Endothelial cell (in vitro differentiated cells): ENCODE results near the gene TRIM47. TPM values are rescaled to one million over a fixed set of nuclear protein-coding genes. Genes with fewer than 3 reads are reported as not detected.

ENCODE experiments used
- DNase-seq: peaks from one replicate; pipeline ENCODE4 v3.0.0; 2021; ENCODE audit warnings: low spot score
- H3K27ac Mint-ChIP-seq: one replicate; pipeline ENCODE4 v1.8.0; 2021; ENCODE audit warnings: mixed read lengths, inconsistent platforms; ENCODE audit not compliant: unreplicated experiment
- H3K27me3 Mint-ChIP-seq: one replicate; pipeline ENCODE4 v1.8.0; 2021; ENCODE audit warnings: mild to moderate bottlenecking, moderate library complexity, mixed read lengths, inconsistent platforms; ENCODE audit not compliant: unreplicated experiment
- H3K36me3 Mint-ChIP-seq: one replicate; pipeline ENCODE4 v1.8.0; 2021; ENCODE audit warnings: mild to moderate bottlenecking, low read depth, mixed read lengths, inconsistent platforms; ENCODE audit not compliant: unreplicated experiment
- H3K4me1 Mint-ChIP-seq: one replicate; pipeline ENCODE4 v1.8.0; 2021; ENCODE audit warnings: mild to moderate bottlenecking, mixed read lengths, inconsistent platforms; ENCODE audit not compliant: unreplicated experiment
- H3K4me3 Mint-ChIP-seq: one replicate; pipeline ENCODE4 v1.8.0; 2021; ENCODE audit warnings: mild to moderate bottlenecking, mixed read lengths, inconsistent platforms; ENCODE audit not compliant: unreplicated experiment
- H3K9me3 Mint-ChIP-seq: one replicate; pipeline ENCODE4 v1.8.0; 2021; ENCODE audit warnings: mixed read lengths, inconsistent platforms; ENCODE audit not compliant: unreplicated experiment
- total RNA-seq: library from RNA; stranded (reverse); fragmentation: NEBNext Ultra II Directional; extraction: Animal tissue kit (Norgen Biotek cat#: 25700); gene quantifications from one replicate; pipeline ENCODE4 v1.2.1, GENCODE V29; 2021; ENCODE audit not compliant: unreplicated experiment
- TF ChIP-seq, protein P1 (sequence below): fragments of 200-600 bp; sonication (generic); IDR thresholded peaks from one replicate; pipeline ENCODE4 v1.5.0; 2021; ENCODE audit warnings: antibody characterized with exemption; ENCODE audit not compliant: unreplicated experiment

The TRIM47 gene
- total RNA-seq, 1 donor from 2014 or later: 4.4 TPM

- Mint-ChIP-seq H3K9me3 (no peaks in the 10 kb centered on the region), H3K4me1 (peaks cover 16% of the 10 kb centered on the region), H3K27ac (no peak overlapping the region), H3K27me3 (peaks cover 9% of the 10 kb centered on the region), H3K36me3 (peaks cover 5% of the 10 kb centered on the region), H3K4me3 (peak overlapping the region; percentile 40)
- TF ChIP-seq, protein P1, sequence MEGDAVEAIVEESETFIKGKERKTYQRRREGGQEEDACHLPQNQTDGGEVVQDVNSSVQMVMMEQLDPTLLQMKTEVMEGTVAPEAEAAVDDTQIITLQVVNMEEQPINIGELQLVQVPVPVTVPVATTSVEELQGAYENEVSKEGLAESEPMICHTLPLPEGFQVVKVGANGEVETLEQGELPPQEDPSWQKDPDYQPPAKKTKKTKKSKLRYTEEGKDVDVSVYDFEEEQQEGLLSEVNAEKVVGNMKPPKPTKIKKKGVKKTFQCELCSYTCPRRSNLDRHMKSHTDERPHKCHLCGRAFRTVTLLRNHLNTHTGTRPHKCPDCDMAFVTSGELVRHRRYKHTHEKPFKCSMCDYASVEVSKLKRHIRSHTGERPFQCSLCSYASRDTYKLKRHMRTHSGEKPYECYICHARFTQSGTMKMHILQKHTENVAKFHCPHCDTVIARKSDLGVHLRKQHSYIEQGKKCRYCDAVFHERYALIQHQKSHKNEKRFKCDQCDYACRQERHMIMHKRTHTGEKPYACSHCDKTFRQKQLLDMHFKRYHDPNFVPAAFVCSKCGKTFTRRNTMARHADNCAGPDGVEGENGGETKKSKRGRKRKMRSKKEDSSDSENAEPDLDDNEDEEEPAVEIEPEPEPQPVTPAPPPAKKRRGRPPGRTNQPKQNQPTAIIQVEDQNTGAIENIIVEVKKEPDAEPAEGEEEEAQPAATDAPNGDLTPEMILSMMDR: no peak
- DNase-seq: peak; percentile 38
Observed at GRCh38 chr17:75832652-75833400, 45.6 kb downstream of the TRIM47 start.

DNA sequence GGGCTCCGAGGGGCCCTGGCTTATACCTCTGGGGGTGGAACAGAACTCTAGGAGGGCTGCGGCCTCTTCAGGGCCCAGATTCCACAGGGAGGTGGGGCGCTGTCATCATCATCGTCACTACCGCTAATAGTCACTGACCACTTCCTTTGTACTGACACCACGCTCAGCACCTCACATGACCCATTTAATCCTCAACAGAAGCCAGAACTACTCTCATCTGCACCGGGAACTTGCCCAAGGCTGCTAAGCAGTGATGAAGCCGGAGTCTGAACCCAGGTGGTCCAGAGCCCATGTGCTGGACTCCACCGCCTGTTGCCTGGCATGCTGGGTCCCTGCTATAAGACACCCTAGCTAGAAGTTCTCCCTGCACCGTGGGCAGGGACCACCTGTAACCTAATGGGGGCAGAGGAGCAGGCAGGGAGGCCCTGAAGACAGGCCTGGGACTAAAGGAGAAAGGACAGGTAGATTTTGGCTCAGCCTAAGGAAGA lies 46.2 kb downstream of the TRIM47 start:
- Mint-ChIP-seq H3K27ac (peak overlapping the region; percentile 5), H3K27me3 (peaks cover 9% of the 10 kb centered on the region), H3K36me3 (peaks cover 5% of the 10 kb centered on the region), H3K4me1 (peaks cover 16% of the 10 kb centered on the region), H3K4me3 (peak overlapping the region; percentile 21), H3K9me3 (no peaks in the 10 kb centered on the region)
- TF ChIP-seq, protein P1: no peak
- DNase-seq: no peak

- no peak overlapping the region for H3K27ac Mint-ChIP-seq
- H3K4me3 Mint-ChIP-seq: no peak overlapping the region
- H3K27me3 Mint-ChIP-seq: peaks cover 9% of the 10 kb centered on the region
- TF ChIP-seq, protein P1: no peak
- no peaks in the 10 kb centered on the region for H3K9me3 Mint-ChIP-seq
- no peak for DNase-seq
- H3K36me3 Mint-ChIP-seq: peaks cover 5% of the 10 kb centered on the region
- peaks cover 16% of the 10 kb centered on the region for H3K4me1 Mint-ChIP-seq
Observed at GRCh38 chr17:75831032-75831571, 47.3 kb downstream of the TRIM47 start.

DNA sequence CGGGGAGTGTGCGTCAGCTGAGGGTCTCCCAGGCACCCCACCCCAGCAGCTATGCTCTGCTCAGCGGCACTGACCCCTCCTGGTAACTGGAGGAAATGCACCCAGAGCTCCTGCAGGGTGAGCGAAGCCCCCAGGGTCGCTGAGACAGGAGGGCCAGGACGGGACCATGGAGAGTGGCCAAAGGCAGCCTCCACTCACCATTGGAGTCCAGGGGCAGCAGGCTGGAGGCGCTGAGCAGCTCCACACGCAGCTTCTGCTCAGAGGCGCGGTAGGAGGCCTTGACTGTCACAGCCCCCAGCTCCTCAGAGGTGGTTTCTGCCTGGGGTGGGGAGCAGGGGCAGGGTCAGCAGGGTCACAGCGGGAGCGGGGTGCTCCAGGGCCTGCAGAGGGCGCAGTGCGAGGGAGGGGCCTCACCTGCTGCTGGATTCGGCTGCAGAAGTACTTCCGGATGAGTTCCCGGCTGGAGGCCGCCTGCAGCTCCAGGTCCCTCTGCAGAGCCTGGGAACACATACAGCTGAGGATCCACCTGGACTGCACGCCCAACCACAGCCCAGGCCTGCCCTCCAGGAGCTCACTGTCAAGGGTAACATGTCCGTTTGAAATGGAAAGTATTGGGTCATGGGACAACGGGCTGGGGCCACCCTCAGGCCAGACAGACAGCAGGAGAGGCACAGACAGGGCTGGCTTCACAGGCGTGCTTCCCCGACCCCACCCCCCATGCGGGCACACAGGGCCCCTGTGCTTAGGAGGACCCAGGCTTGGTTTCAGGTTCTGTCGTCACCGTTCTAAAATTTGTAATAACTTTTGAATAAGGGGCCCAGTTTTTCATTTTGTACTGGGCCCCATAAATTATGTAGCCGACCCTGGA lies 48.0 kb downstream of the TRIM47 start:
- Mint-ChIP-seq H3K4me1 (peaks cover 16% of the 10 kb centered on the region), H3K4me3 (no peak overlapping the region), H3K36me3 (peaks cover 5% of the 10 kb centered on the region), H3K27me3 (peaks cover 9% of the 10 kb centered on the region), H3K27ac (no peak overlapping the region), H3K9me3 (no peaks in the 10 kb centered on the region)
- TF ChIP-seq, protein P1: peak; percentile 69
- peak; percentile 70 for DNase-seq
